ENCODE measurements around the gene CAB39.

- TF ChIP-seq EP300 (IDR thresholded peaks at IDR 0.05; ENCODE audit: low read depth) (no peak), POLR2A (IDR thresholded peaks at IDR 0.05) (no peak)
Measured at GRCh38 chr2:230734247-230735175, 21.9 kb downstream of the CAB39 start.
